WTC11 (cell line): ENCODE results near the gene SLC9A9. TPM values are rescaled to one million over a fixed set of nuclear protein-coding genes. Genes with fewer than 3 reads are reported as not detected.

ENCODE experiments used
- ATAC-seq: fragments of 200-7000 bp; cut with Tn5 transposase; 2 replicates; pipeline ENCODE4 v1.10.0; 2021; ENCODE audit warnings: mild to moderate bottlenecking, moderate library complexity
- CTCF ChIA-PET: fragments of 300-600 bp; sonication (Branson Sonifier 250); formaldehyde crosslinking; loops from one replicate; lab custom pipeline; 2021; ENCODE audit warnings: antibody characterized with exemption; lab: Charles Lee
- POLR2A ChIA-PET: fragments of 350-600 bp; sonication (Branson Sonifier 250); formaldehyde crosslinking; loops from one replicate; lab custom pipeline; 2021; ENCODE audit warnings: antibody characterized with exemption; lab: Charles Lee
- DNase-seq: peaks from one replicate; pipeline ENCODE4 v3.0.0; 2021; ENCODE audit warnings: low spot score
- H3K27ac Mint-ChIP-seq: 2 replicates; pipeline ENCODE4 v1.8.0; 2021; ENCODE audit warnings: mixed read lengths
- H3K27me3 Mint-ChIP-seq: 2 replicates; pipeline ENCODE4 v1.8.0; 2021; ENCODE audit warnings: low read depth, mild to moderate bottlenecking, moderate library complexity, mixed read lengths
- H3K36me3 Mint-ChIP-seq: 2 replicates; pipeline ENCODE4 v1.8.0; 2021; ENCODE audit warnings: mixed read lengths
- H3K4me1 Mint-ChIP-seq: 2 replicates; pipeline ENCODE4 v1.8.0; 2022; ENCODE audit warnings: mixed read lengths
- H3K4me3 Mint-ChIP-seq: 2 replicates; pipeline ENCODE4 v1.8.0; 2021; ENCODE audit warnings: mild to moderate bottlenecking, moderate library complexity, mixed read lengths
- H3K9me3 Mint-ChIP-seq: 2 replicates; pipeline ENCODE4 v1.8.0; 2021; ENCODE audit warnings: mixed read lengths
- ATF1 ChIP-seq: sonication (generic); formaldehyde crosslinking; IDR thresholded peaks from 2 replicates; pipeline ENCODE4 v1.8.1; 2023; ENCODE audit warnings: mild to moderate bottlenecking, moderate library complexity, missing genetic modification reagents
- CBFB ChIP-seq: sonication (generic); formaldehyde crosslinking; IDR thresholded peaks from 2 replicates; pipeline ENCODE4 v1.8.1; 2022; ENCODE audit warnings: mild to moderate bottlenecking, low read depth, missing genetic modification reagents
- ELF4 ChIP-seq: sonication (generic); formaldehyde crosslinking; IDR thresholded peaks from 2 replicates; pipeline ENCODE4 v1.8.1; 2022; ENCODE audit warnings: low read depth, mild to moderate bottlenecking, moderate library complexity, missing genetic modification reagents
- EMX1 ChIP-seq: fragments of 250-450 bp; sonication (Bioruptor Pico); IDR thresholded peaks from 2 replicates; pipeline ENCODE4 v1.8.0; 2021; ENCODE audit warnings: mild to moderate bottlenecking
- MLX ChIP-seq: sonication (generic); formaldehyde crosslinking; IDR thresholded peaks from 2 replicates; pipeline ENCODE4 v1.8.1; 2023; ENCODE audit warnings: mild to moderate bottlenecking, missing genetic modification reagents, moderate library complexity
- NFE2L1 ChIP-seq: sonication (generic); formaldehyde crosslinking; IDR thresholded peaks from 2 replicates; pipeline ENCODE4 v1.8.1; 2023; ENCODE audit warnings: missing genetic modification reagents
- NR2C2 ChIP-seq: sonication (generic); formaldehyde crosslinking; IDR thresholded peaks from 2 replicates; pipeline ENCODE4 v1.8.0; 2022; ENCODE audit warnings: mild to moderate bottlenecking, missing genetic modification reagents
- NR3C1 ChIP-seq: sonication (generic); formaldehyde crosslinking; conservative IDR thresholded peaks from 2 replicates; pipeline ENCODE4 v1.8.1; 2023; ENCODE audit warnings: low read depth, mild to moderate bottlenecking, missing genetic modification reagents
- TEAD4 ChIP-seq: sonication (generic); formaldehyde crosslinking; IDR thresholded peaks from 2 replicates; pipeline ENCODE4 v1.8.0; 2022; ENCODE audit warnings: mild to moderate bottlenecking, missing genetic modification reagents
- ZNF121 ChIP-seq: sonication (generic); formaldehyde crosslinking; IDR thresholded peaks from 2 replicates; pipeline ENCODE4 v1.8.0; 2023; ENCODE audit warnings: missing genetic modification reagents
- ZNF232 ChIP-seq: sonication (generic); formaldehyde crosslinking; IDR thresholded peaks from 2 replicates; pipeline ENCODE4 v1.8.0; 2022; ENCODE audit warnings: mild to moderate bottlenecking, missing genetic modification reagents
- ZNF396 ChIP-seq: fragments of 250-450 bp; sonication (Bioruptor Pico); IDR thresholded peaks from 2 replicates; pipeline ENCODE4 v1.8.0; 2021; ENCODE audit warnings: mild to moderate bottlenecking, moderate library complexity, borderline replicate concordance
- total RNA-seq: library from RNA; stranded (reverse); gene quantifications from 3 replicates; pipeline ENCODE4 v1.2.3, GENCODE V29; 2021
- TF ChIP-seq, protein P1 (sequence below): sonication (generic); formaldehyde crosslinking; IDR thresholded peaks from 2 replicates; pipeline ENCODE4 v1.8.1; 2022; ENCODE audit warnings: mild to moderate bottlenecking, missing genetic modification reagents, moderate library complexity, borderline replicate concordance
- TF ChIP-seq, protein P2 (sequence below): fragments of 200-600 bp; IDR thresholded peaks from 2 replicates; pipeline ENCODE4 v1.8.0; 2022; ENCODE audit warnings: antibody characterized with exemption
- TF ChIP-seq, protein P3 (sequence below): sonication (generic); formaldehyde crosslinking; IDR thresholded peaks from 2 replicates; pipeline ENCODE4 v1.8.0; 2022; ENCODE audit warnings: missing genetic modification reagents
- TF ChIP-seq, protein P4 (sequence below): sonication (generic); formaldehyde crosslinking; conservative IDR thresholded peaks from 2 replicates; pipeline ENCODE4 v1.8.1; 2023; ENCODE audit warnings: mild to moderate bottlenecking, low read depth, missing genetic modification reagents, moderate library complexity
- TF ChIP-seq, protein P5 (sequence below): sonication (generic); formaldehyde crosslinking; IDR thresholded peaks from 2 replicates; pipeline ENCODE4 v1.8.1; 2022; ENCODE audit warnings: low read depth, mild to moderate bottlenecking, moderate library complexity, missing genetic modification reagents, borderline replicate concordance
- TF ChIP-seq, protein P6 (sequence below): sonication (generic); formaldehyde crosslinking; IDR thresholded peaks from 2 replicates; pipeline ENCODE4 v1.8.0; 2022; ENCODE audit warnings: mild to moderate bottlenecking, missing genetic modification reagents

SLC9A9 gene
- total RNA-seq, 1 experiment from 2014 or later: 1.2 TPM

DNA sequence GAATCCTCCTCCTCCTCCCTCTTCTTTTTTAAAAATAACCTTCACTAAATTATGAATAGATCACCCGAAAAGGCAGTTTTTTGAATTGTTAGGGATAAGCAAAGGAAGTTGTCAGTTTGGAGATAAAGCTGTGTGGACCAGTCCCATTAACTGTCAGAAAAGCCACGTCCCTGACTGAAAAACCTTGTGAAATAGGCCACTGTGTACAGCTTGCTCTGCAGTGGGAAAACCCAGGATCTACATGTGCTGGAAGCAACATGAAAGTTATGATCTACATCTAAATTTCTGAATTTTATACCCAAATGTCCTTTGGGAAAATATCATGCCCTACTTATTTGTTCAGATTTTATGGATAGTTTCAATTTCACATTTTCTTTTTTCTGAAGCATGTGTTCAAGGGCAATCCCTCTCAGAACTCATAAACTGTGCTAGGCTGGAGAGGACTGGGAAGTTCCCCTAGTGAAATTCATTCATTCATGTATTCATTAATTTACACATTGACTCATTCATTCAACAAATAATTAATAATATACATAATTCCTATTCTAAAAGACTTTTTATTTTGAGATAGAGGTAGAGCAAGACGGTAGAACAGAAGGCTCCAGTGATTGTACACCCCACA is 149.5 kb downstream of the SLC9A9 start:
- no peaks in the 10 kb centered on the region for H3K4me1 Mint-ChIP-seq
- TF ChIP-seq, protein P1, sequence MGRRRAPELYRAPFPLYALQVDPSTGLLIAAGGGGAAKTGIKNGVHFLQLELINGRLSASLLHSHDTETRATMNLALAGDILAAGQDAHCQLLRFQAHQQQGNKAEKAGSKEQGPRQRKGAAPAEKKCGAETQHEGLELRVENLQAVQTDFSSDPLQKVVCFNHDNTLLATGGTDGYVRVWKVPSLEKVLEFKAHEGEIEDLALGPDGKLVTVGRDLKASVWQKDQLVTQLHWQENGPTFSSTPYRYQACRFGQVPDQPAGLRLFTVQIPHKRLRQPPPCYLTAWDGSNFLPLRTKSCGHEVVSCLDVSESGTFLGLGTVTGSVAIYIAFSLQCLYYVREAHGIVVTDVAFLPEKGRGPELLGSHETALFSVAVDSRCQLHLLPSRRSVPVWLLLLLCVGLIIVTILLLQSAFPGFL (CRISPR knock-in tag): no peak
- TF ChIP-seq MLX (CRISPR knock-in tag) (no peak), ZNF121 (CRISPR knock-in tag) (no peak), ZNF396 (CRISPR knock-in tag) (no peak), ZNF232 (CRISPR knock-in tag) (no peak), ATF1 (CRISPR knock-in tag) (no peak), ELF4 (no peak), NFE2L1 (CRISPR knock-in tag) (no peak), TEAD4 (CRISPR knock-in tag) (no peak), NR3C1 (CRISPR knock-in tag) (no peak), CBFB (CRISPR knock-in tag) (no peak), EMX1 (CRISPR knock-in tag) (no peak), NR2C2 (no peak)
- TF ChIP-seq, protein P2, sequence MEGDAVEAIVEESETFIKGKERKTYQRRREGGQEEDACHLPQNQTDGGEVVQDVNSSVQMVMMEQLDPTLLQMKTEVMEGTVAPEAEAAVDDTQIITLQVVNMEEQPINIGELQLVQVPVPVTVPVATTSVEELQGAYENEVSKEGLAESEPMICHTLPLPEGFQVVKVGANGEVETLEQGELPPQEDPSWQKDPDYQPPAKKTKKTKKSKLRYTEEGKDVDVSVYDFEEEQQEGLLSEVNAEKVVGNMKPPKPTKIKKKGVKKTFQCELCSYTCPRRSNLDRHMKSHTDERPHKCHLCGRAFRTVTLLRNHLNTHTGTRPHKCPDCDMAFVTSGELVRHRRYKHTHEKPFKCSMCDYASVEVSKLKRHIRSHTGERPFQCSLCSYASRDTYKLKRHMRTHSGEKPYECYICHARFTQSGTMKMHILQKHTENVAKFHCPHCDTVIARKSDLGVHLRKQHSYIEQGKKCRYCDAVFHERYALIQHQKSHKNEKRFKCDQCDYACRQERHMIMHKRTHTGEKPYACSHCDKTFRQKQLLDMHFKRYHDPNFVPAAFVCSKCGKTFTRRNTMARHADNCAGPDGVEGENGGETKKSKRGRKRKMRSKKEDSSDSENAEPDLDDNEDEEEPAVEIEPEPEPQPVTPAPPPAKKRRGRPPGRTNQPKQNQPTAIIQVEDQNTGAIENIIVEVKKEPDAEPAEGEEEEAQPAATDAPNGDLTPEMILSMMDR: no peak
- TF ChIP-seq, protein P3, sequence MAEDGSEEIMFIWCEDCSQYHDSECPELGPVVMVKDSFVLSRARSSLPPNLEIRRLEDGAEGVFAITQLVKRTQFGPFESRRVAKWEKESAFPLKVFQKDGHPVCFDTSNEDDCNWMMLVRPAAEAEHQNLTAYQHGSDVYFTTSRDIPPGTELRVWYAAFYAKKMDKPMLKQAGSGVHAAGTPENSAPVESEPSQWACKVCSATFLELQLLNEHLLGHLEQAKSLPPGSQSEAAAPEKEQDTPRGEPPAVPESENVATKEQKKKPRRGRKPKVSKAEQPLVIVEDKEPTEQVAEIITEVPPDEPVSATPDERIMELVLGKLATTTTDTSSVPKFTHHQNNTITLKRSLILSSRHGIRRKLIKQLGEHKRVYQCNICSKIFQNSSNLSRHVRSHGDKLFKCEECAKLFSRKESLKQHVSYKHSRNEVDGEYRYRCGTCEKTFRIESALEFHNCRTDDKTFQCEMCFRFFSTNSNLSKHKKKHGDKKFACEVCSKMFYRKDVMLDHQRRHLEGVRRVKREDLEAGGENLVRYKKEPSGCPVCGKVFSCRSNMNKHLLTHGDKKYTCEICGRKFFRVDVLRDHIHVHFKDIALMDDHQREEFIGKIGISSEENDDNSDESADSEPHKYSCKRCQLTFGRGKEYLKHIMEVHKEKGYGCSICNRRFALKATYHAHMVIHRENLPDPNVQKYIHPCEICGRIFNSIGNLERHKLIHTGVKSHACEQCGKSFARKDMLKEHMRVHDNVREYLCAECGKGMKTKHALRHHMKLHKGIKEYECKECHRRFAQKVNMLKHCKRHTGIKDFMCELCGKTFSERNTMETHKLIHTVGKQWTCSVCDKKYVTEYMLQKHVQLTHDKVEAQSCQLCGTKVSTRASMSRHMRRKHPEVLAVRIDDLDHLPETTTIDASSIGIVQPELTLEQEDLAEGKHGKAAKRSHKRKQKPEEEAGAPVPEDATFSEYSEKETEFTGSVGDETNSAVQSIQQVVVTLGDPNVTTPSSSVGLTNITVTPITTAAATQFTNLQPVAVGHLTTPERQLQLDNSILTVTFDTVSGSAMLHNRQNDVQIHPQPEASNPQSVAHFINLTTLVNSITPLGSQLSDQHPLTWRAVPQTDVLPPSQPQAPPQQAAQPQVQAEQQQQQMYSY (CRISPR knock-in tag): no peak
- TF ChIP-seq, protein P4, sequence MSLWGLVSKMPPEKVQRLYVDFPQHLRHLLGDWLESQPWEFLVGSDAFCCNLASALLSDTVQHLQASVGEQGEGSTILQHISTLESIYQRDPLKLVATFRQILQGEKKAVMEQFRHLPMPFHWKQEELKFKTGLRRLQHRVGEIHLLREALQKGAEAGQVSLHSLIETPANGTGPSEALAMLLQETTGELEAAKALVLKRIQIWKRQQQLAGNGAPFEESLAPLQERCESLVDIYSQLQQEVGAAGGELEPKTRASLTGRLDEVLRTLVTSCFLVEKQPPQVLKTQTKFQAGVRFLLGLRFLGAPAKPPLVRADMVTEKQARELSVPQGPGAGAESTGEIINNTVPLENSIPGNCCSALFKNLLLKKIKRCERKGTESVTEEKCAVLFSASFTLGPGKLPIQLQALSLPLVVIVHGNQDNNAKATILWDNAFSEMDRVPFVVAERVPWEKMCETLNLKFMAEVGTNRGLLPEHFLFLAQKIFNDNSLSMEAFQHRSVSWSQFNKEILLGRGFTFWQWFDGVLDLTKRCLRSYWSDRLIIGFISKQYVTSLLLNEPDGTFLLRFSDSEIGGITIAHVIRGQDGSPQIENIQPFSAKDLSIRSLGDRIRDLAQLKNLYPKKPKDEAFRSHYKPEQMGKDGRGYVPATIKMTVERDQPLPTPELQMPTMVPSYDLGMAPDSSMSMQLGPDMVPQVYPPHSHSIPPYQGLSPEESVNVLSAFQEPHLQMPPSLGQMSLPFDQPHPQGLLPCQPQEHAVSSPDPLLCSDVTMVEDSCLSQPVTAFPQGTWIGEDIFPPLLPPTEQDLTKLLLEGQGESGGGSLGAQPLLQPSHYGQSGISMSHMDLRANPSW (CRISPR knock-in tag): no peak
- TF ChIP-seq, protein P5, sequence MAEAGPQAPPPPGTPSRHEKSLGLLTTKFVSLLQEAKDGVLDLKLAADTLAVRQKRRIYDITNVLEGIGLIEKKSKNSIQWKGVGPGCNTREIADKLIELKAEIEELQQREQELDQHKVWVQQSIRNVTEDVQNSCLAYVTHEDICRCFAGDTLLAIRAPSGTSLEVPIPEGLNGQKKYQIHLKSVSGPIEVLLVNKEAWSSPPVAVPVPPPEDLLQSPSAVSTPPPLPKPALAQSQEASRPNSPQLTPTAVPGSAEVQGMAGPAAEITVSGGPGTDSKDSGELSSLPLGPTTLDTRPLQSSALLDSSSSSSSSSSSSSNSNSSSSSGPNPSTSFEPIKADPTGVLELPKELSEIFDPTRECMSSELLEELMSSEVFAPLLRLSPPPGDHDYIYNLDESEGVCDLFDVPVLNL (CRISPR knock-in tag): no peak
- TF ChIP-seq, protein P6, sequence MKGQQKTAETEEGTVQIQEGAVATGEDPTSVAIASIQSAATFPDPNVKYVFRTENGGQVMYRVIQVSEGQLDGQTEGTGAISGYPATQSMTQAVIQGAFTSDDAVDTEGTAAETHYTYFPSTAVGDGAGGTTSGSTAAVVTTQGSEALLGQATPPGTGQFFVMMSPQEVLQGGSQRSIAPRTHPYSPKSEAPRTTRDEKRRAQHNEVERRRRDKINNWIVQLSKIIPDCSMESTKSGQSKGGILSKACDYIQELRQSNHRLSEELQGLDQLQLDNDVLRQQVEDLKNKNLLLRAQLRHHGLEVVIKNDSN (CRISPR knock-in tag): no peak
- TF ChIP-seq, all 79 proteins: peak for 0
- Mint-ChIP-seq H3K36me3 (no peaks in the 10 kb centered on the region), H3K27ac (no peak overlapping the region), H3K4me3 (no peak overlapping the region), H3K9me3 (0 out of 2 replicates have a peak, but pooled peaks cover 6% of the 10 kb centered on the region), H3K27me3 (no peaks in the 10 kb centered on the region; the same call in 1 of the 2 replicates)
- no peak for ATAC-seq
- DNase-seq: no peak
- CTCF ChIA-PET: no interaction called here
- POLR2A ChIA-PET: no interaction called here
